ENCODE results near the gene CNOT3.

Gene CNOT3

GRCh38 chr19:54121259-54121658 is 16.3 kb upstream of the CNOT3 start:
- TF ChIP-seq OSR1 (CRISPR knock-in tag; IDR thresholded peaks at IDR 0.05) (no peak), CREB5 (CRISPR knock-in tag; IDR thresholded peaks at IDR 0.05; ENCODE audit: low read depth) (no peak), RARB (CRISPR knock-in tag; IDR thresholded peaks at IDR 0.05) (no peak), SNAI2 (CRISPR knock-in tag; IDR thresholded peaks at IDR 0.05) (no peak), BACH2 (CRISPR knock-in tag; IDR thresholded peaks at IDR 0.05; ENCODE audit: borderline replicate concordance) (no peak), ZC3H10 (CRISPR knock-in tag; IDR thresholded peaks at IDR 0.05) (no peak), CSDC2 (CRISPR knock-in tag; IDR thresholded peaks at IDR 0.05) (no peak), TSHZ2 (CRISPR knock-in tag; IDR thresholded peaks at IDR 0.05) (no peak), GLIS3 (CRISPR knock-in tag; IDR thresholded peaks at IDR 0.05) (no peak), ESRRG (CRISPR knock-in tag; IDR thresholded peaks at IDR 0.05) (no peak), PATZ1 (CRISPR knock-in tag; IDR thresholded peaks at IDR 0.05; ENCODE audit: borderline replicate concordance) (no peak), ARNTL (CRISPR knock-in tag; IDR thresholded peaks at IDR 0.05; ENCODE audit: borderline replicate concordance, low read depth) (no peak), PPARA (CRISPR knock-in tag; IDR thresholded peaks at IDR 0.05; ENCODE audit: borderline replicate concordance) (no peak), ZFP30 (CRISPR knock-in tag; IDR thresholded peaks at IDR 0.05) (no peak), ZFP3 (CRISPR knock-in tag; IDR thresholded peaks at IDR 0.05) (no peak), TOX (CRISPR knock-in tag; IDR thresholded peaks at IDR 0.05; ENCODE audit: borderline replicate concordance) (no peak), ZNF8 (CRISPR knock-in tag; IDR thresholded peaks at IDR 0.05) (no peak), CSRNP3 (CRISPR knock-in tag; IDR thresholded peaks at IDR 0.05) (no peak), POU6F1 (CRISPR knock-in tag; IDR thresholded peaks at IDR 0.05; ENCODE audit: borderline replicate concordance, low read depth) (no peak), ZNF565 (CRISPR knock-in tag; conservative IDR thresholded peaks at IDR 0.05; ENCODE audit: low read depth) (no peak)
- no peak for ATAC-seq

- ATAC-seq, result no peak
- no peak for TF ChIP-seq ZFP3 (CRISPR knock-in tag; IDR thresholded peaks at IDR 0.05)
- TF ChIP-seq ARNTL (CRISPR knock-in tag; IDR thresholded peaks at IDR 0.05; ENCODE audit: borderline replicate concordance, low read depth), result no peak
- no peak for TF ChIP-seq ZNF565 (CRISPR knock-in tag; conservative IDR thresholded peaks at IDR 0.05; ENCODE audit: low read depth)
- TF ChIP-seq CSRNP3 (CRISPR knock-in tag; IDR thresholded peaks at IDR 0.05), result no peak
- no peak for TF ChIP-seq TOX (CRISPR knock-in tag; IDR thresholded peaks at IDR 0.05; ENCODE audit: borderline replicate concordance)
- no peak for TF ChIP-seq SNAI2 (CRISPR knock-in tag; IDR thresholded peaks at IDR 0.05)
- TF ChIP-seq TCF4 (CRISPR knock-in tag; IDR thresholded peaks at IDR 0.05; ENCODE audit: borderline replicate concordance), result no peak
- no peak for TF ChIP-seq PATZ1 (CRISPR knock-in tag; IDR thresholded peaks at IDR 0.05; ENCODE audit: borderline replicate concordance)
- TF ChIP-seq OSR1 (CRISPR knock-in tag; IDR thresholded peaks at IDR 0.05), result no peak
- no peak for TF ChIP-seq ZC3H10 (CRISPR knock-in tag; IDR thresholded peaks at IDR 0.05)
- TF ChIP-seq CSDC2 (CRISPR knock-in tag; IDR thresholded peaks at IDR 0.05), result no peak
- TF ChIP-seq TSHZ2 (CRISPR knock-in tag; IDR thresholded peaks at IDR 0.05), result no peak
- TF ChIP-seq POU6F1 (CRISPR knock-in tag; IDR thresholded peaks at IDR 0.05; ENCODE audit: borderline replicate concordance, low read depth), result no peak
These were observed 13.9 kb upstream of the CNOT3 start for GRCh38 chr19:54123682-54124081.

Data from SK-N-SH treated with all-trans-retinoic acid at 6 μM for 48 hours (cell line).